Ovary (tissue), 10 donors: ENCODE data around the gene CENPK. TPM values are rescaled to one million over a fixed set of nuclear protein-coding genes. Genes with fewer than 3 reads are reported as not detected.
A peak's percentile ranks its signal among the peaks of the same experiment; 100 is the strongest.
"Not testable (repeated sequence)": the region's sequence is repeated elsewhere in the genome, so short reads cannot be mapped to it uniquely, and the experiment has no call there.

Experiments used
- DNase-seq, 5 donors: peaks; one replicate each; pipeline ENCODE4 v3.0.0-alpha.2; 2019 to 2020
- H3K27ac ChIP-seq, 2 donors: fragments of 200-600 bp; one replicate each; pipeline versions ENCODE4 v1.5.1 to v1.8.0; 2019 to 2022
- H3K27me3 ChIP-seq: fragments of 200-600 bp; one replicate; pipeline ENCODE4 v1.8.0; 2022
- H3K36me3 ChIP-seq: fragments of 200-600 bp; sonication (generic); one replicate; pipeline ENCODE4 v1.5.1; 2019
- H3K4me1 ChIP-seq: one replicate; pipeline ENCODE4 v1.8.1; 2013; ENCODE audit warnings: mild to moderate bottlenecking, moderate library complexity; ENCODE audit not compliant: insufficient read depth
- H3K4me3 ChIP-seq: fragments of 200-600 bp; sonication (generic); one replicate; pipeline ENCODE4 v1.5.1; 2017
- H3K9me3 ChIP-seq, 2 donors: fragments of 200-600 bp in 1 of 2; sonication (generic) in 1 of 2; one replicate each; pipeline versions ENCODE4 v1.5.1 to v1.8.1; 2013 to 2019; ENCODE audit warnings: mild to moderate bottlenecking in 1 of 2, moderate library complexity in 1 of 2
- CTCF ChIP-seq, 3 donors: fragments of 450-650 bp in 2 of 3; fragments of 200-600 bp in 1 of 3; IDR thresholded peaks; one replicate each; pipeline versions ENCODE4 v1.5.1 to v1.8.0; 2016 to 2022; ENCODE audit warnings: antibody characterized with exemption in 3 of 3, mild to moderate bottlenecking in 1 of 3
- EP300 ChIP-seq: sonication (generic); formaldehyde crosslinking; IDR thresholded peaks from one replicate; pipeline ENCODE4 v1.6.1; 2017; ENCODE audit warnings: antibody characterized with exemption
- POLR2A ChIP-seq: fragments of 450-650 bp; IDR thresholded peaks from one replicate; pipeline ENCODE4 v1.6.1; 2017; ENCODE audit warnings: antibody characterized with exemption, mild to moderate bottlenecking, moderate library complexity
- WGBS, 3 donors: extraction: QIAGEN DNeasy Blood & Tissue Kit in 1 of 3; methylation state at CpG; one replicate each; pipeline versions ENCODE4 v1.1.5 to v1.1.7; 2013 to 2017; 5-methylcytosine and 5-hydroxymethylcytosine counted together
- intact Hi-C, 4 donors: fragments of 100-400 bp; cut with DNase I; formaldehyde crosslinking; loops; one replicate each; pipeline versions ENCODE4 v1.11.0 to v1.15.1; 2022 to 2023
- long read RNA-seq, 3 donors: library from polyadenylated mRNA in 2 of 3; unstranded in 2 of 3; transcript quantifications; one replicate each; pipeline ENCODE4 v2.0.0 and lab custom pipeline, GENCODE V29; 2021 to 2026
- polyA plus RNA-seq, 2 donors: library from polyadenylated mRNA; stranded (reverse); fragments of 200-250 nt in 1 of 2; fragments of 350-450 nt in 1 of 2; fragmentation: Illumina TruSeq in 1 of 2; extraction: RNeasy Lipid Tissue Mini Kit (QIAGEN cat#74804) in 1 of 2; gene quantifications; one replicate each; pipeline ENCODE4 v1.2.3, GENCODE V29; 2013 to 2014
- total RNA-seq, 7 donors: library from RNA; depleted of rRNA in 2 of 7; stranded (reverse); fragments of >200 nt in 2 of 7; fragmentation: NEBNext Ultra II Directional in 3 of 7; extraction: Animal tissue kit (Norgen Biotek cat#: 25700) in 3 of 7; gene quantifications; one replicate each; pipeline versions ENCODE4 v1.1.0 to v1.2.4, GENCODE V29; 2016 to 2023
- donor health status: DM: no; HTN: no; CAD: no; lungs with moderate emphysema.
- donor health status: DM: no; HTN: no; CAD: no.
- donor health status: Bipolar disorder and iron deficiency.
- donor health status: DM: yes; HTN: yes; CAD: no.
- donor health status: DM: no; HTN: no; CAD: no.
- donor health status: DM: yes; HTN: yes; CAD: no.

CENPK gene
- 1 to 10 TPM in 5 of 7 donors, under 1 TPM in 2; 0.83 to 3.0 (median 1.7) TPM for total RNA-seq
- 1 to 10 TPM; 1.5 to 1.7 TPM for polyA plus RNA-seq
- long read RNA-seq, donor 1, partial matches to known transcripts: 0 of 3 reads
- long read RNA-seq, donor 1, other reads (novel, unspliced or antisense): 2 of 3 reads
- long read RNA-seq, donor 2, transcript CENPK-202 (11 exons, 1,734 nt): major isoform, 18 of 134 reads
- long read RNA-seq, donor 2, partial matches to known transcripts: 87 of 134 reads
- long read RNA-seq, donor 2, other reads (novel, unspliced or antisense): 23 of 134 reads
- long read RNA-seq, donor 3, partial matches to known transcripts: 1 of 3 reads
- long read RNA-seq, donor 3, other reads (novel, unspliced or antisense): 0 of 3 reads

- no peaks in the 10 kb centered on the region for H3K9me3 ChIP-seq
- H3K4me3 ChIP-seq: peak within 1 kb of the TSS; percentile 60
- peaks cover 7% of the 10 kb centered on the region for H3K4me1 ChIP-seq
- no peak for TF ChIP-seq CTCF (IDR thresholded peaks at IDR 0.05)
- peak; percentile 61 for TF ChIP-seq POLR2A
- intact Hi-C loops: no loop called here
- 0 to 1% (median 0%) methylated on average over 43 to 54 of the region's 54 CpGs for WGBS, 3 donors
- H3K27me3 ChIP-seq: no peaks in the 10 kb centered on the region
- H3K36me3 ChIP-seq: no peaks in the 10 kb centered on the region
- peak within 1 kb of the TSS in 1 of 2 donors; percentile 68 for H3K27ac ChIP-seq
- peak; percentile 86 to 93 (median 90) for DNase-seq
Measured at GRCh38 chr5:65562731-65563701, at the start of gene CENPK, which contains the start of gene PPWD1. Gene CENPK (minus strand): TSS chr5:65563168. CDS start chr5:65554907, 8,261 bp downstream. Gene PPWD1 (plus strand): TSS chr5:65563296. CDS start chr5:65563311, 15 bp downstream.

GRCh38 chr5:65612298-65612907 is 49.4 kb upstream of the CENPK start:
- TF ChIP-seq EP300 (no peak), CTCF (IDR thresholded peaks at IDR 0.05) (no peak), POLR2A (no peak)
- Histone ChIP-seq H3K36me3 (no peaks in the 10 kb centered on the region), H3K4me1 (no peaks in the 10 kb centered on the region), H3K4me3 (no peak overlapping the region), H3K9me3 (no peaks in the 10 kb centered on the region), H3K27me3 (no peaks in the 10 kb centered on the region), H3K27ac (no peak overlapping the region)
- intact Hi-C loops: no loop called here
- DNase-seq: no peak
- 88 to 93% (median 88%) methylated on average over 4 of the region's 4 CpGs for WGBS, 3 donors

- WGBS, 3 donors: 80 to 89% (median 80%) methylated on average over 3 of the region's 3 CpGs
- no peaks in the 10 kb centered on the region for H3K36me3 ChIP-seq
- intact Hi-C loops: no loop called here
Measured at GRCh38 chr5:65611524-65611923, 48.6 kb upstream of the CENPK start.

GRCh38 chr5:65601761-65602160 is 38.8 kb upstream of the CENPK start:
- WGBS, 3 donors: 94 to 100% (median 94%) methylated on average over 1 of the region's 1 CpG
- DNase-seq, H3K4me3 ChIP-seq, H3K4me1 ChIP-seq, H3K36me3 ChIP-seq, intact Hi-C loops, H3K27ac ChIP-seq, H3K27me3 ChIP-seq, H3K9me3 ChIP-seq: not testable (repeated sequence)

More at GRCh38 chr5:65611524-65611923, 48.6 kb upstream of the CENPK start:
- H3K4me1 ChIP-seq: no peaks in the 10 kb centered on the region
- DNase-seq: no peak
- no peak overlapping the region for H3K4me3 ChIP-seq
- no peaks in the 10 kb centered on the region for H3K9me3 ChIP-seq
- no peak overlapping the region for H3K27ac ChIP-seq
- no peaks in the 10 kb centered on the region for H3K27me3 ChIP-seq
- TF ChIP-seq POLR2A (no peak), CTCF (IDR thresholded peaks at IDR 0.05) (no peak)
